Ascending aorta (tissue), 2 donors: ENCODE measurements around the gene VAV1. TPM values are rescaled to one million over a fixed set of nuclear protein-coding genes. Genes with fewer than 3 reads are reported as not detected.

ENCODE experiments used
- DNase-seq, 2 donors: peaks; one replicate each; pipeline ENCODE4 v3.0.0-alpha.2; 2019; ENCODE audit warnings: low spot score in 2 of 2
- H3K27ac ChIP-seq, 2 donors: fragments of 200-600 bp; sonication (generic); one replicate each; pipeline ENCODE4 v1.5.1; 2016 to 2017; ENCODE audit warnings: mild to moderate bottlenecking in 1 of 2
- H3K27me3 ChIP-seq: fragments of 200-600 bp; sonication (generic); one replicate; pipeline ENCODE4 v1.5.1; 2017
- H3K36me3 ChIP-seq, 2 donors: fragments of 200-600 bp; sonication (generic); one replicate each; pipeline ENCODE4 v1.5.1; 2016
- H3K4me1 ChIP-seq, 2 donors: fragments of 200-600 bp; sonication (generic); one replicate each; pipeline ENCODE4 v1.5.1; 2016 to 2017; ENCODE audit warnings: mild to moderate bottlenecking in 1 of 2
- H3K4me3 ChIP-seq, 2 donors: fragments of 200-600 bp; sonication (generic); one replicate each; pipeline ENCODE4 v1.5.1; 2016 to 2017; ENCODE audit warnings: mild to moderate bottlenecking in 1 of 2
- H3K9me3 ChIP-seq, 2 donors: fragments of 200-600 bp; sonication (generic); one replicate each; pipeline ENCODE4 v1.5.1; 2016
- CTCF ChIP-seq, 3 experiments: fragments of 200-600 bp in 2 of 3; fragments of 450-650 bp in 1 of 3; sonication (generic) in 2 of 3; IDR thresholded peaks; one replicate each; pipeline ENCODE4 v1.5.1; 2016 to 2019; ENCODE audit warnings: antibody characterized with exemption in 3 of 3, mild to moderate bottlenecking in 1 of 3, moderate library complexity in 1 of 3
- intact Hi-C: fragments of 100-400 bp; cut with DNase I; formaldehyde crosslinking; loops from one replicate; pipeline ENCODE4 v1.15.1; 2023
- total RNA-seq: library from RNA; depleted of rRNA; stranded (reverse); fragments of >200 nt; gene quantifications from one replicate; pipeline ENCODE4 v1.1.0, GENCODE V29; 2016

VAV1 gene
- total RNA-seq, 1 donor from 2014 or later = 4.4 TPM

GRCh38 chr19:6834433-6834832 lies 61.9 kb downstream of the VAV1 start:
- TF ChIP-seq CTCF (IDR thresholded peaks at IDR 0.05) = no peak
- Histone ChIP-seq H3K27me3 (no peaks in the 10 kb centered on the region), H3K4me1 (no peaks in the 10 kb centered on the region), H3K27ac (no peak overlapping the region), H3K36me3 (no peaks in the 10 kb centered on the region), H3K4me3 (no peak overlapping the region), H3K9me3 (no peaks in the 10 kb centered on the region)
- peak in 1 of 2 donors; percentile 12 for DNase-seq
- intact Hi-C loops = no loop called here

- H3K4me3 ChIP-seq = no peak overlapping the region
- no peak for TF ChIP-seq CTCF (IDR thresholded peaks at IDR 0.05)
- intact Hi-C loops = no loop called here
Measured at GRCh38 chr19:6835501-6835900, 63.0 kb downstream of the VAV1 start.

GRCh38 chr19:6837525-6837924 lies 65.0 kb downstream of the VAV1 start:
- Histone ChIP-seq H3K4me3 (no peak overlapping the region), H3K4me1 (no peaks in the 10 kb centered on the region), H3K9me3 (no peaks in the 10 kb centered on the region), H3K36me3 (no peaks in the 10 kb centered on the region), H3K27ac (no peak overlapping the region), H3K27me3 (no peaks in the 10 kb centered on the region)
- TF ChIP-seq CTCF (IDR thresholded peaks at IDR 0.05) = no peak
- DNase-seq = no peak
- intact Hi-C loops = no loop called here

More at GRCh38 chr19:6835501-6835900, 63.0 kb downstream of the VAV1 start:
- Histone ChIP-seq H3K36me3 (no peaks in the 10 kb centered on the region), H3K27ac (no peak overlapping the region), H3K4me1 (no peaks in the 10 kb centered on the region), H3K27me3 (no peaks in the 10 kb centered on the region), H3K9me3 (no peaks in the 10 kb centered on the region)
- DNase-seq = no peak

- H3K4me1 ChIP-seq = no peaks in the 10 kb centered on the region
- no peak for TF ChIP-seq CTCF (IDR thresholded peaks at IDR 0.05)
Measured at GRCh38 chr19:6838062-6838655, 65.7 kb downstream of the VAV1 start.

GRCh38 chr19:6842871-6843607 lies 70.5 kb downstream of the VAV1 start:
- TF ChIP-seq CTCF (IDR thresholded peaks at IDR 0.05) = no peak
- Histone ChIP-seq H3K4me1 (no peaks in the 10 kb centered on the region), H3K27ac (no peak overlapping the region), H3K36me3 (no peaks in the 10 kb centered on the region), H3K27me3 (no peaks in the 10 kb centered on the region), H3K9me3 (no peaks in the 10 kb centered on the region), H3K4me3 (no peak overlapping the region)
- intact Hi-C loops = no loop called here
- no peak for DNase-seq

More at GRCh38 chr19:6838062-6838655, 65.7 kb downstream of the VAV1 start:
- intact Hi-C loops = no loop called here
- DNase-seq = no peak
- no peak overlapping the region for H3K4me3 ChIP-seq
- no peaks in the 10 kb centered on the region for H3K27me3 ChIP-seq
- no peaks in the 10 kb centered on the region for H3K36me3 ChIP-seq
- no peaks in the 10 kb centered on the region for H3K9me3 ChIP-seq
- no peak overlapping the region for H3K27ac ChIP-seq
